Inflammatory macrophage treated with lipopolysaccharide for 1 hour (primary cell): ENCODE data around the gene RAD51C.
"Not testable (repeated sequence)": the region's sequence is repeated elsewhere in the genome, so short reads cannot be mapped to it uniquely, and the experiment has no call there.

Experiments used
- DNase-seq, 2 donors: peaks; one replicate each; pipeline ENCODE4 v3.0.0-alpha.2; 2020 to 2022

Gene RAD51C

DNA sequence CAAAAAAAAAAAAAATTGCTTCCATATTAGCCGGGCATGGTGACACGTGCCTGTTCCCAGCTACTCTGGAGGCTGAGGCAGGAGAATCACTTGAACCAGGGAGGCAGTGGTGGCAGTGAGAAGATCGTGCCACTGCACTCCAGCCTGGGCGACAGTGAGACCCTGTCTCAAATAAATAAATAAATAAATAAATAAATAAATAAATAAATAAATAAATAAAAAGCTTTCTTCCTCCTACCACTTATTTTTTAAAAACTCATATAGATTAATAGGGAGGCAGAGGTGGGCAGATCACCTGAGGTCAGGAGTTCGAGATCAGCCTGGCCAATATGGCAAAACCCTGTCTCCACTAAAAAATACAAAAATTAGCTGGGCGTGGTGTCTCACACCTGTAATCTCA is 7.9 kb upstream of the RAD51C start:
- not testable (repeated sequence) for DNase-seq

DNA sequence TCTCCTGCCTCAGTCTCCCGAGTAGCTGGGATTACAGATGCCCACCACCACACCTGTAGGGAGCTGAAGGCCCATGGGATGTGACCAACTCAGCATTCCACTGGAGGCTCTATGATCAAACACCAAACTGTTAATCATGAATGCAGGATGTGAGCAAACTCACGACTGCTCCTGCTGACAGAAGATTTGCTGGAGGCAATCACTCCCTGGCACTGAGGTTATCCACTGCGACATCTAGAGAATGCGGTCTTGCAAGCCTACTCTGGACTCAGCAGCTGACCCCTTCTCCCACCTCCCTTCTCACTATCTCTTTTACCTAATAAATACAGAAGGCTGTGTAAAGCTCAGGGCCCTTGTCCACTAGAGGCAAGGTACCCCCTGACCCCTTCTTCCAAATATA is 5.4 kb upstream of the RAD51C start:
- DNase-seq, result no peak

DNA sequence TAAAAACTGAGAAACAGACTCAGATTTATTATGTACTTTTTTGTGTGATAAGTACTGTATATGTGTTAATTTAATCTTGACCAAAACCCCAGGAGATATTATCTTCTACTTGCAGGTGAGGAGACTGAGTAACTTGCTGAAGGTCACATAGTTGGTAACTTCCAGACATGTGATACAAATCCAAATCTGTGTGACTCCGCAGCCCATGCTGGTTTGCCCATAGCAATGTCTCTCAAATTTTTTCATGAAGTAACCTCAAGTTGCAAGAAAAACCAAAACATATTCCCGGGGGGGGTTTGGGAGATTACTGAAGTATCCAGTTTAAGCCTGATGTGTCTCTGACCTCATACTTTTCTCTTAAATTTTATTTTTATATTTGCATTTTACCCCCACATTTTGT is 3.9 kb upstream of the RAD51C start:
- no peak for DNase-seq

DNA sequence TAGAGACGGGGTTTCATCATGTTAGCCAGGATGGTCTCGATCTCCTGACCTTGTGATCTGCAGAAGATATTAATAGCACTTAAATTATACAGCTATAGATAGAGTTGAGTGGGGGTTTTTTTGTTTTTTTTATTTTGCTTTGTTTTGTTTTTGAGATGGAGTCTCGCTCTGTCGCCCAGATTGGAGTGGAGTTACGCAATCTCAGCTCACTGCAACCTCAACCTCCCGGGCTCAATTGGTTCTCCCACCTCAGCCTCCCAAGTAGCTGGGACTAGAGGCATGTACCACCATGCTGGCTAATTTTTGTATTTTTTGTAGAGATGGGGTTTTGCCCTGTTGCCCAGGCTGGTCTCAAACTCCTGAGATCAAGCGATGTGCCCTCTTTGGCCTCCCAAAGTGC is 2.4 kb upstream of the RAD51C start:
- DNase-seq, result not testable (repeated sequence)

DNA sequence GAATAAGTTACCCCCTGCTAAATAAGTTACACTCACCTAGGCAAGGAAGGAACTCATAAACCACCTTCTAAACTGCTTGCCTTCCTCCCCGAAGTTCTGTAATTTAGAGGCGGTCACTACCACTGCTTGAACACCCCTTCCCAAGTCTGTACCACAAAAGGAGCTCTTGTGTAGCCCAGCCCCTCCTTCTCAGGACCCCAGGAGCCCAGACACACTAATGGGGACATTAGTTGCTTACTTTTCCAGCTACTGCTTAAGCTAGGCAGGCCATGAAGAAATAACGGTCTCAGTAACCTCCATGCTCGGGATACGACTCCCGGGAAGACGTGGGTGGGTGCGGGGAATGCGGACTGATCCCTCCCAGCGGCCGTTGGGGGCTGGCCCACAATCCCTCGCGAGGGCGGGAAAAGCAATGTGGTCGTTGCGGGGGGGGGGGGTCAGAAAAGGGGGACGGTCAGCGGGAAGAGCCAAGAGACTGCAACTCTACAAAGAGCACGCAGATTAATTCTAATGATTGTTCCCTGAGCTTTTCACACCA is 632 bp upstream of the RAD51C start, which contains the start of gene TEX14:
Gene TEX14 (minus strand): TSS at position 345 of the 538 bp plus-strand sequence. CDS start 40,044 bp downstream, outside the sequence.
- DNase-seq, result no peak

DNA sequence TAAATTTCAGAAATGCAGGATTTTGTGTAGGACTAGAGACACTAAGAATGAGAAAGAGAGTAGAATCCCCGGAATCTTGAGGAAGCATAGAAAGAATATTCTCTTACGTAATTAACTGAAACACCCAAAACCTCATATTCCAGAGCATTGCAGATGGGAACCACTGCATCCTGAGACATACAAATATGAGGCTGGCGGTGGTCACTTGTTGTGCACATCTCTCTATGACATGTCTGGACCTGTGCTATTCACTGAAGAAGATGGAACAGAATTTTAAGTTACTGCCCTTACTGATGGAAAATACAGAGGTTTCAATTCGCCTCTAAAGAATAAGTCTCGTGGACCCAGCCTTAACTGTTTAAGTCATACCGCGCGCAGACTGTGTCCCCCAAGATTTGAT is 806 bp downstream of the RAD51C start:
- DNase-seq, result peak in 1 of 2 donors; percentile 4

DNA sequence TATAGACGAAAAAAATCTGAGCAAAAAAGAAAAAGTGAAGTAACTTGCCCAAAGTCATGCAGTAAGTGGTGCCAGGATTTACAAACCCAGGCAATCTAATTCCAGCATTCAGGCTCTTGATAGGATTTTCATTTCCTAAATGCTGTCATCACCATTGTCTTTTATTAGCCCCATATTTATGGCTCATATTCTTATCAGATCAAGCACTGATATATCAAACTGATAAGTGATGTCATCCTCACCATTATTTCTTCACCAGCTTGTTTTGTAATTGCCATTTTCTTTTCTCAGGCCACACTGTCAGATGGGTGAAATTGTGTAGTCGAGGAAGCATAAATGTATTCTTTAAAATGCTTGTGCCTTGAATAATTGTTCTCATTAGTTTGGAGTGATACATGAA is 1.3 kb downstream of the RAD51C start:
- peak in 1 of 2 donors; percentile 8 for DNase-seq

DNA sequence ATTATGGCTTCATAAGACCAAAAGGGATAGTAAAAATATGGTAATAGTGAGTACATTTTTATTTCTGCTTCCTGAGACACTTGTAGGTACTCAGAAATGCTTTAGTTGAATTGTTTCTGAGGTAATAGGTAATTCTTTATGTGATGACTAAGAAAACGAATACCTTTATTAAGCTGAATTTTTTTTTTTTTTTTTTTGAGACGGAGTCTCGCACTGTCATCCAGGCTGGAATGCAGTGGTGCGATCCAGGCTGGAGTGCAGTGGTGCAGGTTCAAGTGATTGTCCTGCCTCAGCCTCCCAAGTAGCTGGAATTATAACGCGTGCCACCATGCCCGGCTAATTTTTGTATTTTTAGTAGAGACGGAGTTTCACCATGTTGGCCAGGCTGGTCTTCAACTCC is 1.9 kb downstream of the RAD51C start:
- DNase-seq, result no peak

DNA sequence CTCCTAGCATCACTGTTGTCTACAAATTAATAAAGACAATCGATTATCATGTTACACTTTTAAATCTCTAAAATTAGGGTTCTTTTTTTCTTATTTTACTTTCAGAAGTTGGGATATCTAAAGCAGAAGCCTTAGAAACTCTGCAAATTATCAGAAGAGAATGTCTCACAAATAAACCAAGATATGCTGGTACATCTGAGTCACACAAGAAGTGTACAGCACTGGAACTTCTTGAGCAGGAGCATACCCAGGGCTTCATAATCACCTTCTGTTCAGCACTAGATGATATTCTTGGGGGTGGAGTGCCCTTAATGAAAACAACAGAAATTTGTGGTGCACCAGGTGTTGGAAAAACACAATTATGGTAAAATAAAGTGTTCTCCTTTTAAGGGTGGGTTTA is 2.4 kb downstream of the RAD51C start:
- DNase-seq, result no peak

DNA sequence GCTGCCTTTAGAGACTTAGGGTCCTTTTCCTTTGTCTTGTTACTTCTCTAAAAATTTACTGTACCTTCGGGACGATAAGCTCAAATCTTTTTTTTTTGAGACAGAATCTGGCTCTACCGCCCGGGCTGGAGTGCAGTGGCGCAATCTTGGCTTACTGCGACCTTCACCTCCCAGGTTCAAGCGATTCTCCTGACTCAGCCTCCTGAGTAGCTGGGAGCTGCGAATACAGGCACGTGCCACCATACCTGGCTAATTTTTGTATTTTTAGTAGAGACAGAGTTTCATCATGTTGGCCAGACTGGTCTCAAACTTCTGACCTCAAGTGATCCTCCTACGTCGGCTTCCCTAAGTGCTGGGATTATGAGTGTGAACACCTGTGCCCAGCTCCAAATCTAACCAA is 7.4 kb downstream of the RAD51C start:
- DNase-seq, result no peak

DNA sequence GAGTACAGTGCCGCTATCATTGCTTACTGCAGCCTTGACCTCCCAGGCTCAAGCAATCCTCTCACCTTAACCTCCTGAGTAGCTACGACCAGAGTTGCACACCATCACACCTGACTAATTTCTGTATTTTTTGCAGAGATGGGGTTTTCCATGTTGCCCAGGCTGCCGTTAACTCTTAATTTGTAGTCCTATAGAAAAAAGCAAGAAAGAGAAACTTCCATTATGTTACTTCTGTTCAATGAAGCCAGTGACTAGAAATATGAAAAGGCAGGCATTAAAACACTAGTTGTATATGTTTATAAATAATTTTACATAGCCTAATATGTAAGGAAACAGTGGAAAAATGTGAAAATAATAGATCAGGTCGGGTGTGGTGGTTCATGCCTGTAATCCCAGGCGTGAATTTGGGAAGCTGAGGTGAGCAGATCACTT is 9.7 kb downstream of the RAD51C start:
- no peak for DNase-seq

DNA sequence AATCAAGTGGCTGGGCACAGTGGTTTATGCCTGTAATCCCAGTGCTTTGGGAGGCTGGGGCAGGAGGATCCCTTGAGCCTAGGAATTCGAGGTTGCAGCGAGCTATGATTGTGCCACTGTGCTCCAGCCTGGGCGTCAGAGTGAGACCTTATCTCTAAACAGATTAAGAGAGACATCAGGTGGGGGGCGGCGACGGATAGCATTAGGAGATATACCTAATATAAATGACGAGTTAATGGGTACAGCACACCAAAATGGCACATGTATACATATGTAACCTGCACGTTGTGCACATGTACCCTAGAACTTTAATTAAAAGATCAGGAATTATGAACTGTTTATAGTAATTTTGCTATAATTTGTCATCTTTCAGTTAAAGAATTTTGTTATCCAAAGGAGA is 10.3 kb downstream of the RAD51C start:
- no peak for DNase-seq

DNA sequence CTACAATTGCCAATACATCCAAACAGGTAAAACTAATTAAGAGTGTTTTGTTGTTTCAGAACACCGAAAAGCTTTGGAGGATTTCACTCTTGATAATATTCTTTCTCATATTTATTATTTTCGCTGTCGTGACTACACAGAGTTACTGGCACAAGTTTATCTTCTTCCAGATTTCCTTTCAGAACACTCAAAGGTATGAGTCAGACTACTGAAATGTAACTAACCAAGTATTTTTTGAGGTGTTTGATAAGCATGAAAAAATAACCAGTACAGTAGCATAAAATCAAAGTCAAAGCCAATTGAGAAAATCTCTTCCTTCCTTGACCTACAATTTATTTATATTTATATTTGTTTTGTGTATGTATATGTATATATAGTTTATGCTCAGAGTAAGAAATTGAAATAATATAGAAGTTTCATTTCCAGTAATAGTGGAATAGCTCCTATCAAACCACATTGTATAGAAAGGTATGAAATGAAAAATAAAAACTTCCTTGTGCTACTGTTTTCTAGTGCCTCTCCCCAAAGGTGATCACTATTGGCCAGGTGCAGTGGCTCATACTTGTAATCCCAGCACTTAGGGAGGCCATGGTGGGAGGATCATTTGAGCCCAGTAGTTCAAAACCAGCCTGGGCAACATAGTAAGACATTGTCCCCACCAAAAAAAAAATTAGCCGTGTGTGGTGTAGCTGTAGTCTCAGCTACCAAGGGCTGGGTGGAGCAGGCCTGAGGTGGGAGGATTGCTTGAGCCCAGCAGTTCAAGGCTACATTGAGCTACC is 10.9 kb downstream of the RAD51C start:
- DNase-seq, result no peak

DNA sequence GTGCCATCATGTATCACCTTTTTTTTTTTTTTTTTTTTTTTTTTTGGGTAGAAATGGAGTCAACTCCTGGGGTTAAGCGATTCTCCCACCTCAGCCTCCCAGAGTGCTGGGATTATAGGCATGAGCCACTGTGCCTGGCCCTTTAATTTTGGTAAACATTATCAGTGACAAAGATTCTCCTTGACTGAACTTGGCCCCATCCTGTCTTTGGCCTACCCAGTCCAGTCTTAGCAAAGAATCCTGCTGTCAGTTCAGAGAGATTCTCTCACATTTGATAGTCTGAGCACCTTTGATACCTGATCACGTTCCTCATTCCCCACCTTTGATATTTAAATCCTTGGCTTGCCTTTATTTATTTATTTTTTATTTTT is 11.5 kb downstream of the RAD51C start:
- no peak for DNase-seq

DNA sequence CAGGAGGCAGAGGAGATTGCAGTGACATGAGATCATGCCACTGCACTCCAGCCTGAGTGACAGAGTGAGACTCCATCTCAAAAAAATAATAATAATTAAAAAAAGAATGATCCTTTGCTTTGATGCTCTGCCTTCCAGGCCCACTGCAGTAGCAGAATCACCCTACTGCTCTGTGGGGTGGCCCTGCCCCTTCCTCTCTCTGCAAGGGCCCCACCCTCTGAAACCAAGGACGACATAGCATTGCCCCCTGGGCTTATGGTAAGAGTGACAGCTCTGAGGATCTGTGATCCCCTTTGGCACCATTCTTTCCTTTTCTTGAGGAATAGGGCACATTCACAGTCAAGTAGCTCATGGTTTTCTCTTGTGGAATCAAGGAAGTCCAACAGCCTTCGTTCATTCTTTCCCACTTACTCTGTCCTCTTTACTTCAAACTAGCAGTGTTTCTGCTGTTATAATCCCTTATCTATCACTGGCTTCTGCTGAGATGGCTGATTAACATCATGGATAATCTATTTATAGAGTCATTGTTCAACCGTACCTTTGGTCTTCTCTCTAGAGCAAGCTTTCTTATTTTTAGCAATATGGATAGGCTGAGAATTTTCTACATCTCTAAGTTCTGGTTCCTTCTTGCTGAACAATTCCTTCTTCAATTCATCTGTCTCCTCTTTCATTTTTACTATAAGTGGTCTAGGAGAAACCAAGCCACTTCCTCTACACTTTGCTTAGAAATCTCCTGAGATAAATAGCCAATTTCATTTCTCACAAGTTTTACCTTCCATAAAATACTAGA is 14.1 kb downstream of the RAD51C start:
- no peak for DNase-seq

DNA sequence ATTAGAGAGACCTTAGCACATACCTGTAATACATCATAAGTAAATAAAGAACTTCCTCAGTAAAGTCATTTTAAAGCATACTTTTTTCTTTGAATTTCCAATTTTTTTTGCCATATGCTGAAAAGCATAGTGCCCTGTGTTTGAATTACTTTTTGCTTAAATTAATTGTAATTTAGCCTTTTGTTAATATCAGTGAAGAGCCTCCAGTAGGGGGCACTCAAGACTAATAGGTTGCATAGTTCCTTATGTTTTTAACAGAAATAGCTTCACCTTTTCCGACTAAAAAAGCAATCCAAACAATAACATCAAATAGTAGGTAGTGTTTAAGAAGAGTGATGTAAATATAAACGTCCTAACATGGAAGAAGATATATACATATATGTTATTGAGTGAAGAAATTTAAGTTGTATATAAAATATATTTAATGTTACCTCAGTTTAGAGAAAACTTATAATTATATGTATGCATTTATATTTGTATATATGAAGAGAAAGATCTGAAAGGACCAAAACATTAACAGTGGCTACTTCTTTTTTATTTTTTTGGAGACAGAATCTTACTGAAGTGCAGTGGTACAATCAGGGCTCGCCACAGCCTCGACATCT is 18.6 kb downstream of the RAD51C start:
- peak; percentile 31 to 93 for DNase-seq

DNA sequence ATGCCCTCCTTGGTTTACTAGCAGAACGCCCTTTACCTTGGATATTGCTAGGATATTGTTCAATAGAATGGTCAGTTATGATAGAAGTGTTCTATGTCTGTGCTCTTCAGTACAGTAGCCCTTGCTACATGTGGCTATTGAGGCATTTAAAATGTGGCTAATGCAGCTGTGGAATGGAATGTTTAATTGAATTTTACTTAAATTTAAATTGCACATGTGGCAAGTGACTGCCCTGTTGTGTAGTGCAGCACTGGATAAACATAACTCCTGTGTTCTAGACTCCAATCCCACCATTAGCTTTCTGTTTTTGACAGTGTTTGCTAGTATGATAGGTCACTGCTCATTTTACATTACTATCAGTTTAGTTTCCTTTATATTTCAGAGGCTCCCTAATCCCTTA is 29.9 kb downstream of the RAD51C start:
- no peak for DNase-seq

DNA sequence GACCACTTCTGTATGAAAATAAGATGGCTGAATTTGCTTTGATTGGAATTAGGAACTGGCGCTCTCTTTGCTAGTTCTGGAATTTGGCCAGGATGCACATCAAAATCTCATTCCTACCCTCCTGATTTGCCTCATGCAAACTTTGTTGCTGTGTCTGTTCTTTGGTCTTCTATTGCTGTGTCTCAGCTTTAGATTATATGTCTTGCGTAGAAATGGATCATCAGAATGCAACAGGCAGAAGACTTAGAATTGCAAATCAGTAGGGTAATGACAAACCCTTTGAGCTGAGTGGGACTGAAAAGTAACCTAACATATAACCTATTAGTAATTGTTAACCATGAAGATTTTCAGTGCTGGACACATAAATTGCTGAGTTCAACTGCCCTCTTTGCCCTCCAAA is 30.3 kb downstream of the RAD51C start:
- DNase-seq, result no peak

DNA sequence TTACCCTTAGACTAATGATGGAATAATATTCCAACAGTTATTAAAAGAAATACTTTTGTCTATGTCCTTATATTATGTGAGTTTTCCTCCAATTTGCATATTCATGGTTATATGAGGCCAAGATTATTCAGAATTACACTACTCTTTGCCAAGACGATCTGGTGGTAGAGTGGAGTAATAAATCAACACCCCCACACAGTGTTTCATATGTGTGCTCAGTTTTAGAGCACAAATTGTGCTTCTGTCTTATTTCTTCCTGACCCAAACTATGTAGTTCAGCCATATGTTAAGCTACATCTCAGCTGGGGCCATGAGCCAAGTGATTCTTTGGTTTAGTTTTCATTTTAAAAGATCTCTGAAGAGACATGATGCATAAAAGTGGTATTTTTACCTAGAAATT is 36.4 kb downstream of the RAD51C start:
- DNase-seq, result no peak

DNA sequence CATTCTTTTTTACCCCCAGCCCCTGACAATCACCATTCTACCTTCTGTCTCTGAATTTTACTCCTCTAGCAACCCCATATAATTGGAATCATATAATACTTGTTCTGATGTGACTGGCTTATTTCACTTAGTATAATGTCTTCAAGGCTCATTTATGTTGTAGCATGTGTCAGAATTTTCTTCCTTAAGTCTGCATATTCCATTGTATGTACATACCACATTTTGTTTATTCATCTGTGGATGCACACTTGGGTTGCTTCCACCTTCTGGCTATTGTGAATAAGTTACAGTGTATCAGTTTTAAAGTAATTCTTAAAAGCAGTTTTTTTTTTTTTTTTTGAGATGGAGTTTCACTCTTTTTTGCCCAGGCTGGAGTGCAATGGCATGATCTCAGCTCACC is 38.5 kb downstream of the RAD51C start:
- no peak for DNase-seq

DNA sequence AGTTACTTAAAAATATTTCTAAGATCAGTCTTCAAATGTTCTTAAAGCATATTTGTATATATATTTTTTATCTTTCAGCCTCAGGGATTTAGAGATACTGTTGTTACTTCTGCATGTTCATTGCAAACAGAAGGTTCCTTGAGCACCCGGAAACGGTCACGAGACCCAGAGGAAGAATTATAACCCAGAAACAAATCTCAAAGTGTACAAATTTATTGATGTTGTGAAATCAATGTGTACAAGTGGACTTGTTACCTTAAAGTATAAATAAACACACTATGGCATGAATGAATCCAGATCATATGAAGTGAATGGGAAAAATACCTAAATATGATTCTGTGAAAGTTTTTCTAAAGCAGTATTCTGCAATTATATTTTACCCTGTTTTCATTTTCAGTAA is 41.6 kb downstream of the RAD51C start:
- DNase-seq, result no peak

DNA sequence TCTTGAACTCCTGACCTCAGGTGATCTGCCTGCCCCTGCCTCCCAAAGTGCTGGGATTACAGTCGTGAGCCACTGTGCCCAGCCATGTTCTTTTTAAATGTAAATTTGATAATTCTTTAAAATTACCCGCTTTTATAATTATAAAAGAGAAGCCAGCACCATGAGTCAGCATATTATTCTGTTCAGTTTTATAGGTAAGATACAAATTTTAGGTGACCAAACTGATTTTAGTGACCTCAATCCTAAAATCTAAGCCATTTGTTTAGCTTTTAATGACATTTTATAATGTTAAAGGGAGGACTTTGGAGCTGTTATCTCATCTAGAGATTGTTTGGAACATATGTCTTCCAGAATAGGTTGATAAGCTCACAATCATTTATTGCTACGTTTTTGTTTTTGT is 42.4 kb downstream of the RAD51C start:
- no peak for DNase-seq

DNA sequence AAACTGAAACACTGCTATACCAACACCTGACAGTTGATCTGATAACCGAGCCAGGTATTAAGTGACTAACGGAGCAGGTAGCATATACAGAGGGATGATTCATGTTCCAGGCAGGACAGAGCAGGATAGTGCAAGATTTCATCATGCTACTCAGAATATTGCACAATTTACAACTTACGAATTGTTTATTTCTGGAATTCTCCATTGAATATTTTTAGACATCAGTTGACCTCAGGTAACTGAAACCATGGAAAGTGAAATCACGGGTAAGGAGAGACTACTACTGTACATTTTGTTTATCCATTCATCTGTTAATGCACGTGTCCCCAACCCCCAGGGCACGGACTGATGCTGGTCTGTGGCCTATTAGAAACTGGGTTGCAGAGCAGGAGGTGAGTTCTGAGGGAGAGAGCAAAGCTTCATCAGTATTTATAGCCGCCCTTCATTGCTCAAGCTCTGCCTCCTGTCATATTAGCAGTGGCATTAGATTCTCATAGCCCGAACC is 48.8 kb downstream of the RAD51C start:
- no peak for DNase-seq
